HCT116 (cell line): ENCODE data around the gene ALOX12B.

ENCODE experiments used
- ATF3 ChIP-seq: IDR thresholded peaks from 2 replicates; pipeline ENCODE4 v1.6.1; 2012
- CEBPB ChIP-seq: IDR thresholded peaks from 2 replicates; pipeline ENCODE4 v1.6.1; 2012; ENCODE audit warnings: low read depth
- EZH2 ChIP-seq: fragments of 200-600 bp; sonication (generic); IDR thresholded peaks from 2 replicates; pipeline ENCODE4 v1.6.1; 2017; ENCODE audit warnings: antibody characterized with exemption, mixed run types
- EZH2phosphoT487 ChIP-seq: fragments of 200-600 bp; IDR thresholded peaks from 2 replicates; pipeline ENCODE4 v1.6.1; 2018; ENCODE audit warnings: antibody characterized with exemption, borderline replicate concordance
- POLR2A ChIP-seq: IDR thresholded peaks from 2 replicates; pipeline ENCODE4 v1.7.0; 2011; ENCODE audit warnings: borderline replicate concordance; ENCODE audit not compliant: insufficient read depth, insufficient read length; ENCODE audit errors: extremely low read depth
- POLR2AphosphoS5 ChIP-seq: IDR thresholded peaks from 2 replicates; pipeline ENCODE4 v1.6.1; 2011; ENCODE audit warnings: mild to moderate bottlenecking, low read depth, low read length, moderate library complexity
- RAD21 ChIP-seq: IDR thresholded peaks from 2 replicates; pipeline ENCODE4 v1.6.1; 2012; ENCODE audit warnings: low read depth, mild to moderate bottlenecking
- REST ChIP-seq: IDR thresholded peaks from 2 replicates; pipeline ENCODE4 v1.6.1; 2012; ENCODE audit warnings: low read depth
- SIN3A ChIP-seq: IDR thresholded peaks from 2 replicates; pipeline ENCODE4 v1.6.1; 2012; ENCODE audit warnings: low read depth
- TCF7L2 ChIP-seq: IDR thresholded peaks from 2 replicates; pipeline ENCODE4 v1.7.0; 2011; ENCODE audit warnings: borderline replicate concordance, inconsistent platforms; ENCODE audit not compliant: insufficient read depth, insufficient read length; ENCODE audit errors: extremely low read depth
- YY1 ChIP-seq: IDR thresholded peaks from 2 replicates; pipeline ENCODE4 v1.6.1; 2011; ENCODE audit warnings: low read length, low read depth, moderate library complexity, mild to moderate bottlenecking; ENCODE audit not compliant: insufficient replicate concordance; ENCODE audit errors: extremely low read depth
- ZNF274 ChIP-seq: fragments of 200-500 bp; sonication (Bioruptor generic); IDR thresholded peaks from 2 replicates; pipeline ENCODE4 v1.6.1; 2014; ENCODE audit warnings: mild to moderate bottlenecking, low read depth, low read length, inconsistent platforms
- TF ChIP-seq, protein P1 (sequence below), 3 experiments: fragments of 200-600 bp in 1 of 3; sonication (generic) in 1 of 3; IDR thresholded peaks in 2 of 3; conservative IDR thresholded peaks in 1 of 3; 2 replicates each; pipeline ENCODE4 v1.5.1; 2012 to 2017; ENCODE audit warnings: low read depth in 2 of 3, low read length in 2 of 3, antibody characterized with exemption in 1 of 3, borderline replicate concordance in 1 of 3, control low read depth in 1 of 3, mild to moderate bottlenecking in 1 of 3, mixed read lengths in 1 of 3, mixed run types in 1 of 3, moderate library complexity in 1 of 3; ENCODE audit not compliant: insufficient read depth in 1 of 3

DNA sequence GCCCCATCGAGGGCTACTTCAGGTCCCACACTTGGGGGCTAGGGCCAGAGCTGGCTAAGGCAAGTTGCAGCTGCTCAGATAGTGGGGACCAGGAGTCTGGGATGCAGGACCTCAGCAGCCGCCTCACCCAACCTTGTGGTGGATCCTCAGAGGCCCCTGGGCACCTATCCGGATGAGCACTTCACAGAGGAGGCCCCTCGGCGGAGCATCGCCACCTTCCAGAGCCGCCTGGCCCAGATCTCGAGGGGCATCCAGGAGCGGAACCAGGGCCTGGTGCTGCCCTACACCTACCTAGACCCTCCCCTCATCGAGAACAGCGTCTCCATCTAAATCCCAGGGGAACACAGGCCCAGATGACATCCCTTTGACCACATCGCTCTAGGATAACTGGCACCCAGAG is 39.3 kb downstream of the ALOX12B start:
- TF ChIP-seq REST = no peak
- TF ChIP-seq POLR2A = no peak
- TF ChIP-seq ATF3 = no peak
- no peak for TF ChIP-seq POLR2AphosphoS5
- no peak for TF ChIP-seq YY1
- no peak for TF ChIP-seq CEBPB
- no peak for TF ChIP-seq EZH2phosphoT487
- TF ChIP-seq RAD21 = no peak
- TF ChIP-seq EZH2 = no peak
- TF ChIP-seq, protein P1, sequence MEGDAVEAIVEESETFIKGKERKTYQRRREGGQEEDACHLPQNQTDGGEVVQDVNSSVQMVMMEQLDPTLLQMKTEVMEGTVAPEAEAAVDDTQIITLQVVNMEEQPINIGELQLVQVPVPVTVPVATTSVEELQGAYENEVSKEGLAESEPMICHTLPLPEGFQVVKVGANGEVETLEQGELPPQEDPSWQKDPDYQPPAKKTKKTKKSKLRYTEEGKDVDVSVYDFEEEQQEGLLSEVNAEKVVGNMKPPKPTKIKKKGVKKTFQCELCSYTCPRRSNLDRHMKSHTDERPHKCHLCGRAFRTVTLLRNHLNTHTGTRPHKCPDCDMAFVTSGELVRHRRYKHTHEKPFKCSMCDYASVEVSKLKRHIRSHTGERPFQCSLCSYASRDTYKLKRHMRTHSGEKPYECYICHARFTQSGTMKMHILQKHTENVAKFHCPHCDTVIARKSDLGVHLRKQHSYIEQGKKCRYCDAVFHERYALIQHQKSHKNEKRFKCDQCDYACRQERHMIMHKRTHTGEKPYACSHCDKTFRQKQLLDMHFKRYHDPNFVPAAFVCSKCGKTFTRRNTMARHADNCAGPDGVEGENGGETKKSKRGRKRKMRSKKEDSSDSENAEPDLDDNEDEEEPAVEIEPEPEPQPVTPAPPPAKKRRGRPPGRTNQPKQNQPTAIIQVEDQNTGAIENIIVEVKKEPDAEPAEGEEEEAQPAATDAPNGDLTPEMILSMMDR (IDR thresholded peaks at IDR 0.05 in 2 of 3, conservative IDR thresholded peaks at IDR 0.05 in 1 of 3; ENCODE audit: borderline replicate concordance in 1 of 3, insufficient read depth in 1 of 3, low read depth in 2 of 3, low read length in 2 of 3) = no peak
- no peak for TF ChIP-seq ZNF274
- no peak for TF ChIP-seq TCF7L2
- no peak for TF ChIP-seq SIN3A
